Stimulated activated CD4-positive, alpha-beta T cell treated with anti-CD3 and anti-CD28 coated beads, Interleukin-2, amount 100 ng/mL, for 24 hours (primary cell): ENCODE data around the gene GPR82.
"Not testable (repeated sequence)": the region's sequence is repeated elsewhere in the genome, so short reads cannot be mapped to it uniquely, and the experiment has no call there.

Experiments used
- DNase-seq, 2 donors: peaks; one replicate each; pipeline ENCODE4 v3.0.0-alpha.2; 2020

GPR82 gene

DNA sequence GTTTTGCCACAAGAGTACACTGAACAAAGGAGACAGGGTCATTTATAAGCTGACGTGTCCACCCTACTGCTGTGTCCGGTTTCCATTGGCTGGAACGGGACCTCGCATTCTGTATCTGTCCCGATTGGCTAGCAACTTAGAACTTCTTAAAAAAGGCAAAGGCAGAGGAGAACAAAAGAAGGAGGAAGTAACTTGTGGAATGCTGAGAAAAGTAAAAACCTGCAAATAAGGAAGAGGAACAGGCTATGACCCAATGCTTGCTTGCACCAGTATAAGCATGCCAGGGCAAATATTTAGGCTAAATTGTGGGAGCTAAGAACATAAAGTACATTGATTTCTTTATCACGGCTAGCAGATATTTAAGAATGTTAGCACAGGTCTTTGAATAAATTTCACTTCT lies 4.4 kb upstream of the GPR82 start:
- DNase-seq, result not testable (repeated sequence)

DNA sequence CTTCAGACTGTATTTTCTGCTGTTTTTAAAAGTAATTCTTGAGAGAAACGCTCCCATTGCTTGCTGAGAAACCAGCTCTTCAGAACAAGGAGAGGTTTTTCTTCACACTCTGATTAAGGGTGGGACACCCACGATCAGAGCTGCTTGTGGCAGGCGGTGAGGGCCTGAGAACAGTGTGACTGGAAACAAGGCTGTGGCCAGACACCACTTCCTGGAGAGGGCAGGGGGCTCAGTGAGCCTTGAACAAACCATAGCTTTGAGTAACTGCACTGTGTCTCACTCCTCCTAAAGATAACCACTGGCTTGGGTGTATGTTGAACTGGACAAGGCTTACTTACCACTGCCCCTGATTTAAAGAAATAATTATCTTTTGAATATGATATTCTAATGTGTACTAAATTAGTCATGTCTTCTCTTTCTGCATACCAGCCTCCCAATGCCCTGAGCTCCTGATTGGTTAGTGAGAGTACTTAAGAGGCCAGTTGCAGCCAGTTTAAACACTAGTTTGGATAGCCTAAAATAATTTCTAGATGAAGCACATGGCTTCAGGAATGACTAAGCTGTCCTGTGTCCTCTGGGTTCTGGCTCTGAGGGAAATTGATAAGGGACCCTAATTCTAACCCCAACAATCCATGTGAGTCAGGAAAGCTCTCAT lies 3.7 kb upstream of the GPR82 start:
- DNase-seq, result peak; percentile 17 to 22

DNA sequence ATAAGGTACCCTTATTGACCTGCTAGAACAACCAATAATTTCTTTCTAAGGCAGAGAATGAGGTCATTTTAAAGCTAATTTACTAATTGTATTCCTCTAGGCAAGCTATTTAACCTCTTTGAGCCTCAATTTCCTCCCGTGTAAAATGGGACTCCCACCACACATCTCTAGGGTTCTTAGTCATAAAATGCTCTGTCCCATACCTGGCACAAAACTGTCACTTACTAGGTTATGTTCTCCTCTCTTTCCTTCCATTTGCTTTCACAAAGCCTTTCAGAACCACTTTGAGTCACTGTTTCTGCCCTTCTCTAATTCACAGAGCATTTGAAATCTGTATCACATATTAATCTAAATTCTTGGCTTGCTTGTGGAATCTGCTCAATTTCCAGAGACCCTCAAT lies 2.4 kb upstream of the GPR82 start:
- DNase-seq, result no peak

DNA sequence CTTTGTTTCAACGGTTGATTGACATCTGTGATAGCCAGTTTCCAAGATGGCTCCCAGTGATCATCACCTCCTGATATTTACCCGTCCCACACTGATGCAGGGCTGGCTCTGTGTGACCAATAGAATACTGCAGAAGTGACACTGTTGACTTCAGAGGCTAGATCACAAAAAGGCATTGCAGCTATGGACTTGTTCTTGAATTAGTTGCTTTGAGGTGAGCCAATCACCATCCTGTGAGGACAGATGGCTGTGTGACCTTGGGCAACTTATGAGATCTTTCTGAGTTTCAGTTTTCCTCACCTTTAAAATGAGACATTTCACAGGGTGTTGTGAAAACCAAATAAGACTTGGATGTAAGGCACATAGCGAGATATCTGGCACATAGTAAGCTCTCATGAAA lies 1.8 kb upstream of the GPR82 start:
- no peak for DNase-seq

DNA sequence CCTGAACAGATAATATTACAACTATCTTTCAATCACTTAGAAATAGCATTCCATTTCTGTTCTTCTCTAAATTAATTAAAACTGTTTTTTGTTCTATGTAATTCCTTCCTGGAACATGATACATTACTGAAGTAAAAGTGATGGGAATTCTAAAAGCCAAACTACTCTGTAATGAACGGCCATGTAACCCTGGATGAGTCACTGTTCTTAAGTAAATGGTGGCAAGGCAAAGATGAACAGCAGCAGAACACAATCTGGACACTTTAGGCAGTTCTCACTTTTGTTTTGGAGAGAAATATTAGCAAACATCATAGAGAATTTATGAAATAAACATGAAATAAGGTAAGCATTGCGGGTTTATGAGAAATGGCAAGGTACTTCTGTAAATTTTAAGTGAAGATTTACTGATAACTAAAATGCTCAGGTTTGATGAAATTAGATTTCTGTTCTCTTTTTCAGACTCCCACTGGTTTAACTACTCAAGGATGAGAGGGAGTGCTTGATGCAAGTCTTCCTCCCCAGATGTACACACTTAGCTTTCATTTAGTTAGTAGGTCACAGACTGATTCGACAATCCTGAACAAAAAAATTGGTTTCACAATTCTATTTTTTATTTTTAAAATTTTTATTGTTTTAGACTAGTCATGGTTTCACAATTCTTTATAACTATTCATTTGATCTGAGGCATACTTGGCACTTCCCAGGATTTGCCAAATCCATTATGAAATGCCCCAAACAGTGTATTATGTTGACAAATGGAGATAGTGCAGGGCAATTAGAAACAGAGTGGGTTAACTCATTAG lies 964 bp upstream of the GPR82 start:
- no peak for DNase-seq

DNA sequence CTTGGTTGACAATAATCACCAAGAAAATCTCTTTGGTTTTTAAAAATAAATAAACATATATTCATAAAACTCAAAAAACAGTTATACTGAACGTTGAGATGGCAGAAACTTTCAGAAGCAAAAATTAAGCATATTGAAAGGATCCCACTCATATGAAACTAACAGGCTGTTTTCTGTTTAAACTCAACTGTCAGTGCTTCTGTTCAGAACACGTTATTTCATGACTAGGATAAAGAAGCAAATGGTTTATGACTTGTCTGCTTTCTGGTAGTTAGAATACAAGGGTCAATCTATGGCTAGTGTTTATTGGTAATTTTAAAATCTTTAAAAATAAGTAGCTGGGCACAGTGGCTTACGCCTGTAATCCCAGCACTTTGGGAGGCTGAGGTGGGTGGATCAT lies 4.1 kb downstream of the GPR82 start:
- DNase-seq, result no peak

DNA sequence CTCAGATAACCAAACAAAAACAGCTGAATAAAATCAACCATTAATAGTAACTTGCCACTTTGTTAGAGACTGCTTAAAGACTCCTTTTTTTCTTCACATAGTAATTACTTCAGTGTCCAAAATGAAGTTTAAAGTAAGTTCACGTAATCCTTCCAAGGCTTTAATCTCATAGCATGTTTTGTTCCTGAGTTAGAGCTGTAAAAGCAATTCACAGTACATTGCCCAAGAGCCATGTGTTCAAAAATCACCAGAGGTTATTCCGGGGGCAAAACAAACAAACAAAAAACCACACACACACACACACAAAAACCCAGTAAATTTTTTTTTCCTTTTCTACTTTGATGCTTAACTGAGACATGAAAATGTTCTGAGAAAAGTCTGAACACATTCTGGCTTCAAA lies 6.1 kb downstream of the GPR82 start:
- no peak for DNase-seq

DNA sequence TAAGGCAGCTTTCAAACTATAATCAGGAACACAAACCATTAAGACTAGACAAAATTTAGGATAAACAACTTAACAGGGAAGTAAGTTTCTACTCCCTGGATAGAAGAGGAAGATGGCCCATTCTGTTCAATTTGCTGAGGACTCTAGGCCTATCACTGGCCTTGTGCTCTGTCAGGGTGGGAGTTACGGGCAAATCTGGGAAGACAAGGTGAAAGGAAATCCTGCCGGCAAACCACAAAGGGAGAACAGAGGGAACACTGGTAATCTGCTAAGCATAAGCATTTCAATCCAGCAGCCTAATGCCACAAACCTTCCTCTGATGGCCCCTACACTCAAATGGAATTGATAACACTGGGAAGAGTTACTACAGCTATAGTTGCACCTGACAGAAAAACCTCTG lies 8.3 kb downstream of the GPR82 start:
- no peak for DNase-seq

DNA sequence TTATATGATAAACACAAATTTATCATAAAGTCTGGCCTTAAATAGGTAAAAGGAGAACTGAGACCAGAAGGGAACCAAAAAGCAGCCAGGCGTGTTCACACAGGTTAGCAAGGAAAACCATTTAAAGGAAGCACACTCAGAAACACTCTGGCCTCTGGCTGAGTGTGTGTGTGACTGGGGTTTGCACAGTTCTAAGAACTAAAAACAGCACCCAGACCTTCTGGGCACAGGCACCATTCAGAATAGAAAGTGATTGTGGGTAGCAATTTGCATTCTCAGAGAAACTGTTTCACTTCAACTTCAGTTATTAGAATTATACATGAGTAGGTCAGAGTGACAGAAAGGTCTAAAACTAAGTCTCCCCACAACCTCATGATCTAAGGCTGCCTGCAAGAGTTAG lies 10.0 kb downstream of the GPR82 start:
- DNase-seq, result peak in 1 of 2 donors; percentile 6

DNA sequence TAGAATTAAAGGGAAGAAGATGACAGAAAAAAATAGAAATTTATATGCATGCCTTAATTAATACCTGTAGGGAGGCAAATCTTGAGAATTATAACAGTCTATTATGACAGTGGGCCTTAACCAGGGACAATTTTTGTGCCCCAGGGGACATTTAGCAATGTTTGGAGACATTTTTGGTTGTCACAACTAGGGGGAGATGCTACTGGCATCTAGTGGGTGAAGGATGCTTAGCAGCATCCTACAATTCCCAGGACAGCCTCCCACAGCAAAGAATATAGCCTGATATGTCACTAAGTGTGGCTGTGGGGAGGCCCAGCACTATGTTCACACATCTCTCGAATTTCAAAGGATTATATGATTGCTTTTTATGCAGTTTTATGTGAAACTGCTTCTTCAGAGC lies 10.5 kb downstream of the GPR82 start:
- DNase-seq, result no peak

DNA sequence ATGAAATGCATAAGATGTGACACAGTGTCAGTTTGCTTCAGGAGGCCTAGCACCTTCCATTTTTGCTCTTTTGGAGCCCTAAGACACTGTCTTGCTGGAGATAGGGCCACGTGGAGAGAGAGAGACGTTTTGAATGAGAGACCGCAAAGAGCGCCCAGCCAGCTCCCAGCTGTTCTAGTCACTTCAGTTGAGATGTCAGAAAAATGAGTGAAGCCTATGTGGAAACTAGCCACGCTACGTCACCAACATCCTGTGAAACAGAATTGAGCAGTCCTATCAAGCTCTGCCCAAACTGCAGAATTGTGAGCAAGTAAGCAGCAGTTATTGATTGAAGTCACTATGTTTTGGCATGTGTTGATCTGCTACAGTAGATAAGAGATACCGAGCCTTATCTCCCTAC lies 13.1 kb downstream of the GPR82 start:
- peak in 1 of 2 donors; percentile 3 for DNase-seq

DNA sequence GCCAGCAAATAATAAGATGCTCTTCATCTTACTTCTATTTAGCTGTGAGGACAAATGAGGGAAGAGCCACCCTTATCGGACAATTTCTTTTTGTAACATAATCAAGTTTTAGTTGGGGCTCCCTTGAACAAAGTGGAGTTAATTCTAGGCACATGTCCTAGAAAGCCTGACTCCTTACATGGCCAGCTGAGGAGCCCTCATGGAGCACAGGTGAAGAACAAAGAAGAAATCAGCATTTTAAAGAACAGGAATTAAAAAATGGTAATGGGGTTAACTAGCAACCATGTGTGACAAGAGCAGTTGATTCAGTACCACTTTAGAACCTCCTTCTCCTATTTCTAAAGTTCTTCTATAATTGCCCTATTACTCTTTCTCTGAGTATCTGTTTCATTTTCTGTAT lies 15.9 kb downstream of the GPR82 start:
- no peak for DNase-seq

DNA sequence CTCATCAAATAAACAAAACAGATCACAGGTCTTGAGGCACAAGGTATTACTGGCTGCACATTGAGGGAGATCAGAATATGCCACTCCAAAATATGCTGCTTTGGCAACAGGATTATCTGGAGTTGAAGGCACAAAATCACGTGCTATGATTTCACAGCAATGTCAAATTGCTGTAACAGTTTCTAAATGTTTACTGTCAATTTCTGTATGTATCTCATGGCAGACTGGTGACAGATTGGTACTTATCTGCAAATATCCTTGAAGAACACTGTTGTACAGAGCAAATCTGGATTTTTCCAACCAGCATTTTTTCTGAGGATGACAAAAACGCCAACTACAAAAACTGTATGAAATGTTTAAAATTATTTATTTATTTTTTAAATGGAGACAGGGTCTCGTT lies 26.7 kb downstream of the GPR82 start:
- no peak for DNase-seq

DNA sequence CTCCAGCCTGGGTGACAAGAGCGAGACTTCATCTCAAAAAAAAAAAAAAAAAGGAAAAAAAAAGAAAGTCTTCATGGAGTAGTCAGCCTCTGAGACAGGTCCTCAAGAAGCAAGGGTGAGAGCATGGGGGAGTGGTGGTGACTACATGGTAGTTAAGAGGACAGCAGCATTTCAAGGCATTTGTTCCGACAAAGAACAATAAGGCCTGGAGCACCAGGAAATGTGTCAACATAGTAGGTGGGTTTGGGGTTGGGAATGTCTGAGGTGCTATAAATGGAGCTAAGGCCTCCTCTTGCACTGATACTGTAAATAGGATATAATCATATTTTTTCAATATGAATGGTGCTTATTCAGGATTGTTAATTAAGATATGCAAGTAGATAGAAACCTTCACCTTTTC lies 34.4 kb downstream of the GPR82 start:
- DNase-seq, result no peak

DNA sequence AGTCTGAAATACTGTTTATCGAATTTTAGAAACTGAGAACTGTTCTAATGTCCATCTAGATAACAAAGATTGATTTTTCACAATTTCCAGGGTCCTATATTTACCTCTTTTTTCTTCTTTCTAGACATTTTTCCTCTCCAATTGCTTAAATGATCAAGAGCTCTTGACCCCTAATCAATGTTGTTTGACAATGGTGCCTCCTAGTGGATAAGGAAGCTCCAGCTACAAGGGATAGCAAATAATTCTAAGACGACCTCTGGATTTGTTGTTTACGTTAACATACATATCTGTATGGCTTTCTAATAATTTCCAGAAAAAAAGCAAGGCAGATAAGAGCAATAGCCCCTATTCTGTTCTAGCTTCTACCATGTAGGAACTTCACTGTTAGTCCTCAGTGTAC lies 35.8 kb downstream of the GPR82 start:
- no peak for DNase-seq

DNA sequence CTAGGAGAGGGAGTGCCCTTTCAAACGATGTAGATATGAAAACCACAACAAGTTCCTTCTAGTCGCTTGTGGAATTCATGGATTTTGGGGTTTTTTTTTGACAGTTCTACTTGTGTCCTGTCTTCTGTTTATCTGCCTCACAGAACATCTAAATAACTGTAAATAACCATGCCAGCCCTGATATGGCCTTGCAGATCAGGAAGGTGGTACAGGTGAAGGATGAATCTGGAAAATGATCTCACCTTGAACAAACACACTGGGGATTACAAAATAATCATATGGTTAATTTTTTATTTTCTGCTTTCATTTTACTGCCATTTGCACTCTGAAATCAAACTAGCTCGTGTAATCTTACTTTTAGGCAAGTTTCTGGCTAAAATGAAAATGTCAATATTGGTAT lies 37.2 kb downstream of the GPR82 start:
- no peak for DNase-seq

DNA sequence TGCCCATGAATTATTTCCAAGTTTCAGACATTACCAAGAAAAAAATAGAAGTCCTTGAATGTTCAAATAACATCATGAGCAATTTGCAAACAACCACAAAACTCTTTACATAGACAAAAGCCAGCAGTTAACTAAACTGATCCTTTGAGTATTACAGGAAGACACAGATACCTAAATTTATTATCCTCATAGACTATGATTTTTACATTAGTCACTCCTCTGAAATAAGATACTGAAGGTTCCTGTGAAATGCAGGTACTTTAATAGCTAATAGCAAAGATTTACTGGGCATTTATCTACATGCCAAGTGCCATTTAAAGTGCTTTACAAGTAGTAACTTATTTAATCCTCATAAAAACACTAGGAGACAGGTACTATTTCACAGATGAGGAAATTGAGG lies 37.7 kb downstream of the GPR82 start:
- DNase-seq, result no peak

DNA sequence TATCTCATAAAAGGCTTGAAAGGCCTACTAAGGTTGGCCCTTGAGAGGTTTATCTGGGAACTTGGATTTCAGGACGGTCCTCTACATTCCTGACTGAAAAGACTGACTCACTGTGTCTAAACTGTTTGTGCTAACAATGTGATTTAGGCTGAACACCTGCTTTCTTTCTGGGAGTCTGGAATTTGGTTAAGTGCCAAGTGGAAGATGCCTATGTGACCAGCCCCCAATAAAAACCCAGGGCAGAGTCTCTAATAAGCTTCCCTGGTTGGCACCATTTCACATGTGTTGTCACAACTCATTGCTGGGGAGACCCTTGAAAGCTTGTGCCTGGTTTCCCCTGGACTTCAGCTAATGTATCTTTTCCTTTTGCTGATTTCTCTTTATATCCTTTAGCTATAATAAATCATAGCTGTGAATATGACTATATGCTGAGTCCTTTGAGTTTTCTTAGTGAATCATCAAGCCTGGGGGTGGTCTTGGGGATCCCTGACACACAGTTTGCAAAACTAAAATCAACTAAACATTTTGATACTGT lies 55.1 kb downstream of the GPR82 start:
- no peak for DNase-seq
